Measurements from ENCODE around the gene GRID2.

Gene GRID2

DNA sequence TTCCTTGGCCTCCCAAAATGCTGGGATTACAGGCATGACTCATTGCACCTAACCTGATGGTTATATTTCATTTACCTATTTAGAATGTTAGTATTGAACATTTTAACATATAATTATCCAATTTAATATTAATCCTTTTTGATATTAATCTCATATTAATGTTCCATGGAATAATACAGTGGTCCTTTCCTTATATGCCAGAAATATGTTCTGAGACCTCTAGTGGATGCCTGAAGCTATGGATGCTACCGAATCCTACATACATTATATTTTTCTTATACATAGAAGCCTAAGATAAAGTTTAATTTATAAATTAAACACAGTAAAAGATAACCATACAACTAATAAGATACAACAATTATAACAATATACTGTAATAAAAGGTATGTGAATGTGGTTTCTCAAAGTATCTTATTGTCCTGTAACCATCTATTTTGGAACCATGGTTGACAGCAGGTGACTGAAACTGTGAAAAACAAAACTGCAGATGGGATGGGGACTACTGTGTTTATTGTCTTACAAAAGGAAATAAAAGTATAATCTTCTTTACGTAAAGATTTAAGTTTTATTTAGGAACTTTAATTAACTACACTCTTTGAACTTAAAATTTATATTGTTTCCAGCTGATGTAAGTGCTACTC is 431.4 kb downstream of the GRID2 start:
- DNase-seq (ENCODE audit: low read depth) = no peak
- TF ChIP-seq, protein P1, sequence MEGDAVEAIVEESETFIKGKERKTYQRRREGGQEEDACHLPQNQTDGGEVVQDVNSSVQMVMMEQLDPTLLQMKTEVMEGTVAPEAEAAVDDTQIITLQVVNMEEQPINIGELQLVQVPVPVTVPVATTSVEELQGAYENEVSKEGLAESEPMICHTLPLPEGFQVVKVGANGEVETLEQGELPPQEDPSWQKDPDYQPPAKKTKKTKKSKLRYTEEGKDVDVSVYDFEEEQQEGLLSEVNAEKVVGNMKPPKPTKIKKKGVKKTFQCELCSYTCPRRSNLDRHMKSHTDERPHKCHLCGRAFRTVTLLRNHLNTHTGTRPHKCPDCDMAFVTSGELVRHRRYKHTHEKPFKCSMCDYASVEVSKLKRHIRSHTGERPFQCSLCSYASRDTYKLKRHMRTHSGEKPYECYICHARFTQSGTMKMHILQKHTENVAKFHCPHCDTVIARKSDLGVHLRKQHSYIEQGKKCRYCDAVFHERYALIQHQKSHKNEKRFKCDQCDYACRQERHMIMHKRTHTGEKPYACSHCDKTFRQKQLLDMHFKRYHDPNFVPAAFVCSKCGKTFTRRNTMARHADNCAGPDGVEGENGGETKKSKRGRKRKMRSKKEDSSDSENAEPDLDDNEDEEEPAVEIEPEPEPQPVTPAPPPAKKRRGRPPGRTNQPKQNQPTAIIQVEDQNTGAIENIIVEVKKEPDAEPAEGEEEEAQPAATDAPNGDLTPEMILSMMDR (conservative IDR thresholded peaks at IDR 0.05; ENCODE audit: low read depth, low read length) = peak; percentile 15

DNA sequence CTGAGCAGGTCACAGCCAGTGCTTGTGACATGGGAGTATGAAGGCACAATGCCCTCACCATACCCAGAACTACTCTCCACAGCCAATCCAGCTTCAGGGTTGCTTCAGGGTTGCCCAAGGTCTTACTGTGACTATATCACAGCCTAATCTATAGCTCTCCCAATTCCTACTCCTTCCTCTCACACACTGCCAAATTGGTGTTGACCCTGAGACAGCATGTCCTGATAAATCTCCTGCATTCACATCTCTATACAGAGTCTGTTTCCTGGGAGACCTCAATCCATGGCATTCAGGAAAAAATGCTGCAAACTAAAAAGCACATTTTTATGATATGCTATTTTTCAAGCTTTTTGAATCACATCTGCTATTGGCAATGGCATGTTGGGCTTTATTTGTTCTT is 456.7 kb downstream of the GRID2 start:
- TF ChIP-seq, protein P1 (conservative IDR thresholded peaks at IDR 0.05; ENCODE audit: low read depth, low read length) = no peak
- no peak for DNase-seq (ENCODE audit: low read depth)
- H3K4me3 ChIP-seq (ENCODE audit: low read length) = no peak overlapping the region

More for the DNA sequence above, 431.4 kb downstream of the GRID2 start:
- H3K4me3 ChIP-seq (ENCODE audit: low read length) = no peak overlapping the region

DNA sequence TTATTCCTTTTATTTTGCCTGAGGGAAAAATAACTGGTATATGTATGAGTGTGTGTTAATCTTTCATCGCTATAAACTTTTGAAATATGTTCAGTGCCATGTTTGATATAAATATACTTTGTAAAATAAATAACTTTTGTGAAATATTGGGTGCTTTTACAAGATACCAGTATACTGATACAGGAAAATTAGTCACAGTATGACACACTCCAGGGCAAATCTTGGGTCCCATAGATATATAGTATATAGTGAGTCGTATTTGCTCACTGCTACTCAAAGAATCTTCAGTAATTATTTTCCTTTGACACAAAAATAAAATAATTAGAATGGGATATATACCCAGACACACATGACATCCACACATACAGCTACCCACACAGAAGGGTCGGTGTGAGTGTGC is 472.3 kb downstream of the GRID2 start:
- DNase-seq (ENCODE audit: low read depth) = no peak
- H3K4me3 ChIP-seq (ENCODE audit: low read length) = no peak overlapping the region
- TF ChIP-seq, protein P1 (conservative IDR thresholded peaks at IDR 0.05; ENCODE audit: low read depth, low read length) = no peak

DNA sequence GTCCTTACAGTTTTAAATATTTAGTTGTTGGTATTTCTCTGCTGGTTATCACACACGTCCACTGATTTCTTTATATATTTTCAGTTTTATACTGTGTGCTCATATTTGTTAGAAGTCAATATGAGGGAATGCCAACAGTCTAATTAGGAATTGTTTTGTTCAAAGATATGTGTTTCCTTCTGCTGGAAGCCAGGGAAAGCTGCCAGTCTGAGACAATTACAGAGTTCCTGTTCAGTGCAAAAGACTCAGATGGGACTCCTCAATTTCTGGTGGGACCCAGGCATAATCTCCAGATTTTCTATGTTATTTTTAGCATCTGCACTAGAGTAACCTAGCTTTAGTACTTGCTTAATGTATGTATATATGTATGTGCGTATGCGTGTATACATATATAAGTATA is 486.0 kb downstream of the GRID2 start:
- no peak overlapping the region for H3K4me3 ChIP-seq (ENCODE audit: low read length)
- DNase-seq (ENCODE audit: low read depth) = no peak
- TF ChIP-seq, protein P1 (conservative IDR thresholded peaks at IDR 0.05; ENCODE audit: low read depth, low read length) = no peak

DNA sequence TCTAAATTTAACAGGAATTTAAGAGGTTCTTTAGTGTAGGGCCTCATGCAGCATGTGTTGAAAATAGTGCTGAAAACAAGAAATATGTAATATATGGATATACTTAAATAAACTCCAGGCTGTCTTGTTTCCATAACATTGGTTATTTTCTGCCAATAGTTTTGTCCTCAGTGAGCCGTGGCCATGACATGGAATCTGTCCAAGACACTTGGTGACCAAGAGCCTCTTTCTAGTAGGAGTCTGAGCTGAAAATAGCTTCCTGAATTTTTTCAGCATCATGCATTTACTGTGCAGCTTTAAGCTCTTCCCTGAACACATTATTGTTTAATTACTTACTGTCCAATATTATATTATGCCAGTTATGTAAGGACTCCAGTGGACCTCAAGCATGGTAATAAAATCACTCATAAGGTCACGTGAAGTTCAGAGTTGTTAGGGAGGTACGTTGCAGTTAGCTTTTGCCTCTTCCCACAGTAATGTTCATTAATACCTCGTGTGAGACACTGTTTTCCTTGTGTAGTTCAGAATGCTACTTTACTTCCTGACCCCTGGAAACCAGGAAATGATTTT is 488.2 kb downstream of the GRID2 start:
- H3K4me3 ChIP-seq (ENCODE audit: low read length) = no peak overlapping the region
- TF ChIP-seq, protein P1 (conservative IDR thresholded peaks at IDR 0.05; ENCODE audit: low read depth, low read length) = no peak
- DNase-seq (ENCODE audit: low read depth) = no peak

DNA sequence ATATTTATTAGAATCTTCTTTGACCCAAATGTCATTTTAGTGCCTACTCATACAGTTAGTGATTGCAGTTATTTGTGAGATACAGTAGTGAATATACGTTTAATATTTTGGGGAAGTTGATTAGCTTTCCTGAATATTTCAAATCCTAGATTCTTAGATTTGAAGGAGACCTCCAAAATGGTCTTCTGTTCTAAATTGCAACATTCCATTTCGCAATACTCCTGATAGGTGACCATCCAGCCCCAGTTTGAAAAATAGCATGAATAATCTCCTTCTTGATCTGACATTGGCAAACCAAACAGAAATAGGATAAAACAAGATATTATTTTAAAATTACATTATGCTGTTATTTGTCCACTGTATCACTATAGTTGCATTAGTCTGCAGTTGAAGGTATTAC is 505.6 kb downstream of the GRID2 start:
- no peak for DNase-seq (ENCODE audit: low read depth)
- TF ChIP-seq, protein P1 (conservative IDR thresholded peaks at IDR 0.05; ENCODE audit: low read depth, low read length) = no peak
- no peak overlapping the region for H3K4me3 ChIP-seq (ENCODE audit: low read length)

DNA sequence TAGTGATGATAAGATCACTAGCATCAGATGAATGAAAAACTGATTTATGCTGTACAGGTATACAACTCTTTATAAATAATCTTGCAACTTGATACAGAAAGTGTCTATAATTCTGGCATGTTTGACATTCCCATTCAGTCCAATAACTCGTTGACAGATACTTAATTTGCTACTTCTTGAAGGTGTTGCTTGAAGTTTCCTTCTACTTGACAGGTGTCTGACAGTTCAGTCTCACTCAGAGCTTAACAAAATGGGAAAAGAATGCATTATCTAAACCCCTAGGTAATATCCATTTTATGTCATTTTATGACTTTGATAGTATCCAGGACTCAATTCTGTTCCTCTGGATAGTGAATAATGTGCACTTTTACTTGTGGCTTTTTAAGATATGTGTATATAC is 508.9 kb downstream of the GRID2 start:
- no peak overlapping the region for H3K4me3 ChIP-seq (ENCODE audit: low read length)
- TF ChIP-seq, protein P1 (conservative IDR thresholded peaks at IDR 0.05; ENCODE audit: low read depth, low read length) = no peak
- DNase-seq (ENCODE audit: low read depth) = no peak

All from retinal pigment epithelial cell (primary cell).